PFSK-1 (cell line): ENCODE data around the gene RNF168.

Experiments
- FOXP2 ChIP-seq: optimal IDR thresholded peaks from 2 replicates; pipeline ENCODE3; 2011; ENCODE audit warnings: borderline replicate concordance, control low read depth, inconsistent platforms; ENCODE audit not compliant: insufficient read depth; ENCODE audit errors: extremely low read length, extremely low read depth
- POLR2AphosphoS5 ChIP-seq: IDR thresholded peaks from 2 replicates; pipeline ENCODE4 v1.6.1; 2012; ENCODE audit warnings: low read depth, mild to moderate bottlenecking, control low read depth, low read length, moderate library complexity
- SIN3A ChIP-seq: IDR thresholded peaks from 2 replicates; pipeline ENCODE4 v1.6.1; 2012; ENCODE audit warnings: mild to moderate bottlenecking, low read length, moderate library complexity, borderline replicate concordance; ENCODE audit not compliant: insufficient read depth
- TAF1 ChIP-seq: IDR thresholded peaks from 2 replicates; pipeline ENCODE4 v1.6.1; 2012; ENCODE audit warnings: low read length, control low read depth, borderline replicate concordance; ENCODE audit not compliant: insufficient read depth
- TF ChIP-seq, protein P1 (sequence below), 2 experiments: IDR thresholded peaks; 2 replicates each; pipeline versions ENCODE4 v1.6.1 to v1.8.0; 2011 to 2012; ENCODE audit warnings: low read depth in 2 of 2, low read length in 2 of 2, control low read depth in 1 of 2, inconsistent platforms in 1 of 2, mild to moderate bottlenecking in 1 of 2, moderate library complexity in 1 of 2; ENCODE audit not compliant: insufficient read depth in 1 of 2

The RNF168 gene

DNA sequence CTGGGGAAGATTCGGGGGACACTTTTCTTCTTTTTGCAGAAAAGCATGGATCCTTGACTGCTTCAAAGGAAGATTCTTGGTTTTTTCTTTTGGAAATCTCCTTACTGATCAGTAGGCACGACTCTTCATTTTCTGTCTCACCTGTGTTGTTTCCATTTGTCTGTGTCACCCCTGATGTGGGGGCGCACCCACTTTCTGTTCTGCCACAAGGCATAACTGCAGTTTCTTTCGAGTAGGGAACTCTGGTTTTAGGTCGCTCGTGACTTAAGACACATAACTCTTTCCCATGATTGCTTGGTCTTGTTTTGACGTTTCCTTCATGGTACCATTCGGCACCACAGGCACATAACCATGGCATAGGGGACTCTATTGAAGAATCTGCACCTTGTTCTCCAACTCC lies 31.3 kb downstream of the RNF168 start:
- no peak for TF ChIP-seq TAF1
- TF ChIP-seq, protein P1, sequence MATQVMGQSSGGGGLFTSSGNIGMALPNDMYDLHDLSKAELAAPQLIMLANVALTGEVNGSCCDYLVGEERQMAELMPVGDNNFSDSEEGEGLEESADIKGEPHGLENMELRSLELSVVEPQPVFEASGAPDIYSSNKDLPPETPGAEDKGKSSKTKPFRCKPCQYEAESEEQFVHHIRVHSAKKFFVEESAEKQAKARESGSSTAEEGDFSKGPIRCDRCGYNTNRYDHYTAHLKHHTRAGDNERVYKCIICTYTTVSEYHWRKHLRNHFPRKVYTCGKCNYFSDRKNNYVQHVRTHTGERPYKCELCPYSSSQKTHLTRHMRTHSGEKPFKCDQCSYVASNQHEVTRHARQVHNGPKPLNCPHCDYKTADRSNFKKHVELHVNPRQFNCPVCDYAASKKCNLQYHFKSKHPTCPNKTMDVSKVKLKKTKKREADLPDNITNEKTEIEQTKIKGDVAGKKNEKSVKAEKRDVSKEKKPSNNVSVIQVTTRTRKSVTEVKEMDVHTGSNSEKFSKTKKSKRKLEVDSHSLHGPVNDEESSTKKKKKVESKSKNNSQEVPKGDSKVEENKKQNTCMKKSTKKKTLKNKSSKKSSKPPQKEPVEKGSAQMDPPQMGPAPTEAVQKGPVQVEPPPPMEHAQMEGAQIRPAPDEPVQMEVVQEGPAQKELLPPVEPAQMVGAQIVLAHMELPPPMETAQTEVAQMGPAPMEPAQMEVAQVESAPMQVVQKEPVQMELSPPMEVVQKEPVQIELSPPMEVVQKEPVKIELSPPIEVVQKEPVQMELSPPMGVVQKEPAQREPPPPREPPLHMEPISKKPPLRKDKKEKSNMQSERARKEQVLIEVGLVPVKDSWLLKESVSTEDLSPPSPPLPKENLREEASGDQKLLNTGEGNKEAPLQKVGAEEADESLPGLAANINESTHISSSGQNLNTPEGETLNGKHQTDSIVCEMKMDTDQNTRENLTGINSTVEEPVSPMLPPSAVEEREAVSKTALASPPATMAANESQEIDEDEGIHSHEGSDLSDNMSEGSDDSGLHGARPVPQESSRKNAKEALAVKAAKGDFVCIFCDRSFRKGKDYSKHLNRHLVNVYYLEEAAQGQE (IDR thresholded peaks at IDR 0.05; ENCODE audit: insufficient read depth in 1 of 2, low read depth in 2 of 2, low read length in 2 of 2): no peak
- TF ChIP-seq POLR2AphosphoS5: no peak
- no peak for TF ChIP-seq SIN3A
- no peak for TF ChIP-seq FOXP2

DNA sequence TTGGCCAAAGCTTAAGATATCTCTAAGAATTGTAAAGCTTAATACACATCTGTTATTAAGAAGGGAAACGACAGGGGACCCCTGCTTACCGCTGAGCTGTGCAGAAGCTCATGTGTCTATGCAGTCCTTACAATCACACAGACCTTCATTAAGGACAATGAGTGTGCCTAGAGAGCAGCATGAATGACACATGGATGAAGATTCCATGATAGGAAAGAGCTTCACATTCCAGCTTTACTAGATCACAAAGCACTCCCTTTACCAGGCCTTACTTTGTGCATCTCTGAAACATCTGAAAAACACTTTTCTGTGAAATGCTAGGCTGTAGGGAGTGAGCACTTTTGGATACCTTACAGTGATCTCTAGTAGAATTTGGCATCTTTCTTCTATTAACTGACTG lies 32.0 kb downstream of the RNF168 start:
- no peak for TF ChIP-seq TAF1
- TF ChIP-seq, protein P1 (IDR thresholded peaks at IDR 0.05; ENCODE audit: insufficient read depth in 1 of 2, low read depth in 2 of 2, low read length in 2 of 2): no peak
- no peak for TF ChIP-seq POLR2AphosphoS5
- no peak for TF ChIP-seq SIN3A
- TF ChIP-seq FOXP2: no peak

DNA sequence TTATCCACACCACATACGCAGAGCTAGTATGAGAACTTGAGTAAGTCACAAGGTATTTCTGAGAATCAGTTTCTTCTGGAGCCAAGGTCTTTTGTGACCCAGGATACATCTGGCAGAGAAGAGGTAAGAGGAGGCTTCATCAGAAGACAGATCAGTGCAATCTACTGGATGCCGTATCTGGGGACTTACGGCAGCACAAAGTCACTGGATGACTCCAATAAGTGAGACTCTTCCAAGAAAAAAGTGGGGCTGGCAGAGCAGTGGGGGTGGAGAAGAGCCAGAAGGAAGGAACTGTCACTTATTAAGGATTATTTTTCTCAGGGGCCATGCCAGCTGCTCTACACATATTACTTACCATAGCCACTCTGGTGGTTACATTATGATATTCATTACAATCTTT lies 39.8 kb downstream of the RNF168 start:
- no peak for TF ChIP-seq SIN3A
- no peak for TF ChIP-seq POLR2AphosphoS5
- TF ChIP-seq FOXP2: no peak
- TF ChIP-seq, protein P1 (IDR thresholded peaks at IDR 0.05; ENCODE audit: insufficient read depth in 1 of 2, low read depth in 2 of 2, low read length in 2 of 2): no peak
- no peak for TF ChIP-seq TAF1

DNA sequence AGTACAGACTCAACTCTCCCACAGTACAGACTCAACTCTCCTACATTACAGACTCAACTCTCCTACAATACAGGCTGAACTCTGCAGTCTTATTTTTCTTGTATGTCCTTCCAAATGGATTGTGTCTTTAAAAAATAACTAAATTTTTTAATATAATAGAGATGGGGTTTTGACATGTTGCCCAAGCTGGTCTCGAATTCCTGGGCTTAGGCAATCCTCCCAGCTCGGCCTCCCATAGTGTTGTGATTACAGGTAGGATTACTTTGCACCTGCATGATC lies 40.2 kb downstream of the RNF168 start:
- TF ChIP-seq, protein P1 (IDR thresholded peaks at IDR 0.05; ENCODE audit: insufficient read depth in 1 of 2, low read depth in 2 of 2, low read length in 2 of 2): no peak
- TF ChIP-seq TAF1 (no peak), POLR2AphosphoS5 (no peak), SIN3A (no peak), FOXP2 (no peak)

DNA sequence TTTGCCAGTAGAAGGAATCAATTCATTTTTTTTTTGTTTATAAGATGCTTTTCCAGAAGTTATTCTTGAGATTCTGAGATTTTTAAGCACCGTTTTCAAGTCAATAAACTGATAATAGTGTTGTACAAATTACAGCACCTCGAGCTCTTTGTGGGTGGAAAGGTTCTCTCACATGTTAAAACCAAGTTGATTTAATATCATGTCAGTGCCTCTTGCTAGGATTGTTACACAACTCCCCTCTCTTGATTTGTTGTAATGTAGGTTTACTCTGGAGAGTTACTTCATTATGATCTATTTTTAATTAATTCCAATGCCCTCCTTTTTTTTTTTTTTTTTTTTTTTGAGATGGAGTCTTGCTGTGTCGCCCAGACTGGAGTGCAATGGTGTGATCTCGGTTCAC lies 45.5 kb downstream of the RNF168 start:
- TF ChIP-seq POLR2AphosphoS5: no peak
- TF ChIP-seq TAF1: no peak
- TF ChIP-seq SIN3A: no peak
- TF ChIP-seq FOXP2: no peak
- TF ChIP-seq, protein P1 (IDR thresholded peaks at IDR 0.05; ENCODE audit: insufficient read depth in 1 of 2, low read depth in 2 of 2, low read length in 2 of 2): no peak
